Measurements from ENCODE around the gene WDR27.
"Not testable (repeated sequence)": the region's sequence is repeated elsewhere in the genome, so short reads cannot be mapped to it uniquely, and the experiment has no call there.

The WDR27 gene

GRCh38 chr6:169450097-169450496 lies 251.7 kb downstream of the WDR27 start:
- in situ Hi-C loops (cut with HindIII; ENCODE audit: low sequenced_read_pairs): loop anchor here (5.0 kb wide), 1 partner anchor 58 kb away; no protein-coding TSS in a partner anchor
- H3K4me3 ChIP-seq (ENCODE audit: low read depth, low read length): no peak overlapping the region
- no peak for DNase-seq (ENCODE audit: low read depth)
- no peak for TF ChIP-seq CTCF (IDR thresholded peaks at IDR 0.05; ENCODE audit: low read depth, low read length, missing control alignments)

- no peak for DNase-seq (ENCODE audit: low read depth)
- TF ChIP-seq CTCF (IDR thresholded peaks at IDR 0.05; ENCODE audit: low read depth, low read length, missing control alignments): no peak
- H3K4me3 ChIP-seq (ENCODE audit: low read depth, low read length): no peak overlapping the region
- in situ Hi-C loops (cut with HindIII; ENCODE audit: low sequenced_read_pairs): no loop called here
Observed at GRCh38 chr6:169449221-169449620, 252.6 kb downstream of the WDR27 start.

DNA sequence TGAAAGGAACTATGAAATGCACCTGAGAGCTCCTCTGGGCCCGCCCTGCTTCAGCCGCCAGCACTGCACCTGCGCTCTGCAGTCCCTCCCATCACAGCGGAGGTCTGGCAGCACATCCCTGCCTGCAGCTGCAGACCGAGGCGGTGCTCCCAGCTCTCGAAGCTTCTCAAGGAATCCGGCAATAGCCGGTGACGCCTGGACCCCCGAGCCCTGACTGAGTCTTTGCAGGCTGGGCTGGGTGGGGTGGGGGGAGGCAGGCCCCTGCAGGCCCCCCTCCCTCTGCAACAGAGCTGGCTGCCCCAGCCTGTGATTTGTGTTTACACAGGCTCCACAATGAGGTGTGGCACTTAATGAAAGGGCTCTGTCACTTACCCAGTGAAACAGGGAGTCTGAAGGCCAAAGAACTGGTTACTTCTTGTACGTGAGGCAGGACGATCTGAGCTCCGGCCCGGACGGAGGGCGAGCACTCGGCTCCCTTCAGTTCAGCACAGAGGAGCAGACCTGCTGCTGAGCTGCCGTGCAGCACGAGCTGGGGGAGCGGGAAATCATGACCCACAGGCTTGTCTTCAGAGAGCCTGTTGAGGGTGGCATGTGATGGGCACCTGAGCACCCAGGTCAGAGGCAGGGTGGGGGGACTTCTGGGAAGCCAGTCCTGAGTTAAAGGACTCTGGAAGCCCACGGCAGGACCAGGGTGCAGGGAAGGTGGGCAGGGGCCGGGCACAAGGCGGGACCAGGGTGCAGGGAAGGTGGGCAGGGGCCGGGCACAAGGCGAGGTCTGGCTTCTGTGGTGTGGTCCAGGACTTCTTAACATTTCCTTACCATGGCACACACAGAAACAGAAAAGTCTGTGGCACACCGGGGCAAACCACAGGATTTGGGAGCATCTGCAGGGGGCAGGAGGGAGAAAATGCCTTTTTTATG lies 255.9 kb downstream of the WDR27 start:
- in situ Hi-C loops (cut with HindIII; ENCODE audit: low sequenced_read_pairs): no loop called here
- TF ChIP-seq CTCF (IDR thresholded peaks at IDR 0.05; ENCODE audit: low read depth, low read length, missing control alignments): no peak
- no peak for DNase-seq (ENCODE audit: low read depth)
- no peak overlapping the region for H3K4me3 ChIP-seq (ENCODE audit: low read depth, low read length)

DNA sequence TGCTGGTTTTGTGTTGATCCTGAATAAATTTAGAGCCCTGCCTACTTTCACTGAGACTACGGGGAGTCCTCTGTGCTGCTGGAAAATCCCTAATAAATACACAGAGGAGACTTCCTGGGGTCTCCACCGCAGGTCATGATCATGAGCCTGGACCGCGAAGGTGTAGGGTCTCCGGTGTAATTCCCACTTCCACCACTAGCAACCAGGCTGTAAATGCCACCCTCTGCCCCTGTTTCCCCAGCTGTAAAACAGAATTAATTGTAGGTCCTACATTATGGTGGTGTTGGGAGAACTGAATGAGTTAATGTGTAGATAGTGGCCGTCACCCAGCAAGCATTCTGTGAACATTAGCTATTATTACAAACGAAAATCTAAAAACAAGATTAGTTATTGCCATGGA lies 256.6 kb downstream of the WDR27 start:
- no peak for TF ChIP-seq CTCF (IDR thresholded peaks at IDR 0.05; ENCODE audit: low read depth, low read length, missing control alignments)
- in situ Hi-C loops (cut with HindIII; ENCODE audit: low sequenced_read_pairs): no loop called here
- H3K4me3 ChIP-seq (ENCODE audit: low read depth, low read length): no peak overlapping the region
- DNase-seq (ENCODE audit: low read depth): no peak

DNA sequence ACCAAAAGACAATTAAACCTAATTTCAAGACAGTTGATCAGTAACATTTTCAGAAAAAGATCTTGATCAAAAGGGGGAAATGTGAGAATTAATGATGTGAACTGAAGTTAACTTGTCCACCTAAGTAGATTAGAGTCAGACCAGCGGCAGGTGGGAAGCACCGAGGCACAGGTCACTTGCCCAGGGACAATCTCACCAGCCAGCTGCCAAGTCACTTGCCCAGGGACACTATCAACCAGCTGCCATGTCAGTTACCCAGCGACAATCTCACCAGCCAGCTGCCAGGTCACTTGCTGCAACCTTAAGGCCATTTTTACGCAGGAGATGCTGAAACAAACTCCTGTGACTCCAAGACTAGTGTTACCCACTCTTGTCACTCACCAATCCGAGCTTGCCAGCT lies 260.5 kb downstream of the WDR27 start:
- H3K4me3 ChIP-seq (ENCODE audit: low read depth, low read length): no peak overlapping the region
- no peak for TF ChIP-seq CTCF (IDR thresholded peaks at IDR 0.05; ENCODE audit: low read depth, low read length, missing control alignments)
- in situ Hi-C loops (cut with HindIII; ENCODE audit: low sequenced_read_pairs): no loop called here
- DNase-seq (ENCODE audit: low read depth): no peak

GRCh38 chr6:169439710-169440109 lies 262.1 kb downstream of the WDR27 start:
- DNase-seq (ENCODE audit: low read depth): no peak
- H3K4me3 ChIP-seq (ENCODE audit: low read depth, low read length): no peak overlapping the region
- in situ Hi-C loops (cut with HindIII; ENCODE audit: low sequenced_read_pairs): no loop called here
- no peak for TF ChIP-seq CTCF (IDR thresholded peaks at IDR 0.05; ENCODE audit: low read depth, low read length, missing control alignments)

GRCh38 chr6:169434554-169434953 lies 267.3 kb downstream of the WDR27 start:
- H3K4me3 ChIP-seq (ENCODE audit: low read depth, low read length); DNase-seq (ENCODE audit: low read depth); in situ Hi-C loops (cut with HindIII; ENCODE audit: low sequenced_read_pairs): not testable (repeated sequence)
